Omental fat pad (tissue), 4 donors: ENCODE measurements around the gene SMCP. TPM values are rescaled to one million over a fixed set of nuclear protein-coding genes. Genes with fewer than 3 reads are reported as not detected.

Experiments
- ATAC-seq: fragments of 150-250 bp; one replicate; pipeline ENCODE4 v1.9.1; 2016; ENCODE audit warnings: mild to moderate bottlenecking, moderate library complexity; ENCODE audit not compliant: low FRiP score
- DNase-seq: peaks from one replicate; pipeline ENCODE4 v3.0.0-alpha.2; 2019; ENCODE audit warnings: low spot score
- total RNA-seq, 4 donors: library from RNA; depleted of rRNA; stranded (reverse); fragments of >200 nt; gene quantifications; one replicate each; pipeline ENCODE4 v1.1.0, GENCODE V29; 2016
- TF ChIP-seq, protein P1 (sequence below), 3 donors: fragments of 450-650 bp; IDR thresholded peaks; one replicate each; pipeline ENCODE4 v1.5.1; 2016 to 2017; ENCODE audit warnings: antibody characterized with exemption in 3 of 3, mild to moderate bottlenecking in 3 of 3, moderate library complexity in 2 of 3

SMCP gene
- total RNA-seq, 4 donors from 2014 or later, result not detected

DNA sequence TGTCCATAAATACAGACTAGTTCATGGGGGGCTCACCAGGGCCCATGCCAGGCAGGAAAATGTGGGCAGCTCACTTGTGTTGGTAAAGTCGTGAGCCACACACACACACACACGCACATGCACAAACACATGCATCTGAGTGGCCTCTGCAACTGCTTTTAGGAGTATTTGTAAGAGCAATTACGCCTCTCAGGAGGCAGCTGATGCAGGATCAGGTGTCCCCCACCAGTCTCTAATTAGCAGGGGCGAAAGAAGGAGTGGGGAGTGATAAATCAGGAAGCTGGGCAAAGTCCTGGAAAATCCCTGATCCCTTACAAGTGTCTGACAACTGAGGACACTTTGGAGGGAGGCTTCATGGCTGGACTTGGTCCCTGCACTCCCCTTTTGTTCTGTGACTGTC is 24.5 kb downstream of the SMCP start:
- TF ChIP-seq, protein P1, sequence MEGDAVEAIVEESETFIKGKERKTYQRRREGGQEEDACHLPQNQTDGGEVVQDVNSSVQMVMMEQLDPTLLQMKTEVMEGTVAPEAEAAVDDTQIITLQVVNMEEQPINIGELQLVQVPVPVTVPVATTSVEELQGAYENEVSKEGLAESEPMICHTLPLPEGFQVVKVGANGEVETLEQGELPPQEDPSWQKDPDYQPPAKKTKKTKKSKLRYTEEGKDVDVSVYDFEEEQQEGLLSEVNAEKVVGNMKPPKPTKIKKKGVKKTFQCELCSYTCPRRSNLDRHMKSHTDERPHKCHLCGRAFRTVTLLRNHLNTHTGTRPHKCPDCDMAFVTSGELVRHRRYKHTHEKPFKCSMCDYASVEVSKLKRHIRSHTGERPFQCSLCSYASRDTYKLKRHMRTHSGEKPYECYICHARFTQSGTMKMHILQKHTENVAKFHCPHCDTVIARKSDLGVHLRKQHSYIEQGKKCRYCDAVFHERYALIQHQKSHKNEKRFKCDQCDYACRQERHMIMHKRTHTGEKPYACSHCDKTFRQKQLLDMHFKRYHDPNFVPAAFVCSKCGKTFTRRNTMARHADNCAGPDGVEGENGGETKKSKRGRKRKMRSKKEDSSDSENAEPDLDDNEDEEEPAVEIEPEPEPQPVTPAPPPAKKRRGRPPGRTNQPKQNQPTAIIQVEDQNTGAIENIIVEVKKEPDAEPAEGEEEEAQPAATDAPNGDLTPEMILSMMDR (IDR thresholded peaks at IDR 0.05), result no peak
- ATAC-seq, result no peak
- DNase-seq, result no peak

DNA sequence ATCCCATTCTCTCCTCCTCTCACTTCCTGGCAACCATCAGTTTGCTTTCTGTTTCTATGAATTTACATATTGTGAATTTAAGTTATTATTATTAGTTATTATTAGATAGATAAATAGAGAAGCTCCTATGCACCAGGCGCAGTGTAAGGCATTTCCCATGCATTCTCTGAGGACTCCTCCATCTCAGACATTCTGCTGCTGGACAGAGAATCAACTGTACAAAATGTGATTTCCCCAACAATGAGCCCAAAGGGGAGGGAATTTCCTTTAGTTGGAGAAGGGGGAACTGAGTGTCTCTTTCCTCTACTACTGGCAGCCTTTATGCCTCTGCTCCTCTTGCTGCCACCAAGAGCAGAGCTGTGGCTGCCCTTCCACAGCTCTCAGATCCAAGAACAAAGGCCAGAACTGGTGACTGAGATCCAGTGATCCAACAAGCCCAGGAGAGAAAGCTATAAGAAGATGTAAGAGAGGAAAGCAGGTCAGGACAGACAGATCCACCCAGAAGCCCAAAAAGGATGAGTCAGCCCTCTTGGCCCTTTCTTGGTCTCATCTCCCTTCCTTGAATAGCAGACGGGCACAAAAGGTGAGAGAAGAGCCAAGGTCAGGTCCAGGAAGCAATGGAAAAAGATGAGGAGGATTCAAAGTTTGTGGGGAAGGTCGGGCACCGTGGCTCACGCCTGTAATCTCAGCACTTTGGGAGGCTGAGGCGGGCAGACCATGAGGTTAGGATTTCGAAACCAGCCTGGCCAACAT is 26.7 kb downstream of the SMCP start:
- no peak for DNase-seq
- TF ChIP-seq, protein P1 (IDR thresholded peaks at IDR 0.05), result no peak

DNA sequence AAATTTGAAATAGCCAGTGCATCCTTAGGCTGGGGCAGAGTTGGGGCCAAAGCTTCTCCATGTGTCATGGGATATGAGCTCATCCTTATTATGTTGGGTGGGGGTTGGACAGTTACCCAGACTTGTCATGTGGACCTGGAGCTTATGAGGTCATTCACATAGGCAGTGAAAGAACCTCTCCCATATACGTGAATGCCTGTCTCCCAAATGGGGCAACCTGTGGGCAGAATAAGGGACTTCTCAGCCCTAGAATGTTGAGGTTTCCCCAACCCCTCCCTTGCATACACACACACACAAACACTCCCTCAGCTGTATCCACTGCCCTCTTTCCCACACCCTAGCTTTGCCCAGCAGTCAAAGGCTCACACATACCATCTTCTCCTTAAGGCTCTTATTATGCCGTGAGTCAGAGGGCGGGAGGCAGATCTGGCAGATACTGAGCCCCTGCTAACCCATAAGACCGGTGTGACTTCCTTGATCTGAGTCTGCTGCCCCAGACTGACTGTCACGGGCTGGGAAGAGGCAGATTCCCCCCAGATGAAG is 28.0 kb downstream of the SMCP start:
- DNase-seq (no peak), ATAC-seq (no peak)
- TF ChIP-seq, protein P1 (IDR thresholded peaks at IDR 0.05), result no peak

More for the DNA sequence above, 26.7 kb downstream of the SMCP start:
- ATAC-seq, result no peak

DNA sequence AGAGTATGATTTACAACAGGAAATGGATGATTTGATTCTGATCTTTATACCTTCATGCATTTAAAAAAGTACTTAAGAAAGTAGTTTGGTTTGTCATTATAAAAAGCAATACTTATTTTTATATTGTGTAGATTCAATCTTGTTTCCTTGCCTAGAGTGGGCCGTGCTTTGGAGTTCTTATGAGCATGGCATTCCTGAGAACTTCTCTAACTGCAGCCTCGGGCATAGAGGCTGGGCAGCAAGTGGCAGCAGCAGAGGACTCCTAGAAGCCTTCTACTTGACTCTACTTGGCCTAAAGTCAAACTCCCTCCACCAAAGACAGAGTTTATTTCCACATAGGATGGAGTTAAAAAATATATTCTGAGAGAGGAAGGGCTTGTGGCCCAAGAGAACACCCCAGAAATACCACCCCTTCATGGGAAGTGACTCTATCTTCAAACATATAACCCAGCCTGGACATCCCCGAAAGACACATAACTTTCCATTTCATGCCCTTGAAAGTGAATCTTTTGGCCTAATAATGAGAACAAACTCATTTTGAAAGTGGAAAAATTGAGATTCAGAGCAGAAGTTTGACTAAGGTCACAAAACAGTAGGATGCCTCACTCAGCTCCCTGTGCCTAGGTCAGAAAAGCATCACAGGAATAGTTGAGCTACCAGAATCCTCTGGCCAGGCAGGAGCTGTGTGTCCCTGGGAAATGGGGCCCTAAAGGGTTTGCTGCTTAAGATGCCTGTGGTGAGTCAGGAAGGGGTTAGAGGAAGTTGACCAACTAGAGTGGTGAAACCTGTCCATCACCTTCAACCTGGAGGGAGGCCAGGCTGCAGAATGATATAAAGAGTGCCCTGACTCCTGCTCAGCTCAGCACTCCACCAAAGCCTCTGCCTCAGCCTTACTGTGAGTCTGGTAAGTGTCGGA is 29.8 kb downstream of the SMCP start, which contains the start of gene IVL:
Gene IVL (plus strand): TSS at position 861 of the 916 bp plus-strand sequence. CDS start 1,252 bp downstream, outside the sequence.
- ATAC-seq, result no peak
- TF ChIP-seq, protein P1 (IDR thresholded peaks at IDR 0.05), result no peak
- DNase-seq, result no peak

DNA sequence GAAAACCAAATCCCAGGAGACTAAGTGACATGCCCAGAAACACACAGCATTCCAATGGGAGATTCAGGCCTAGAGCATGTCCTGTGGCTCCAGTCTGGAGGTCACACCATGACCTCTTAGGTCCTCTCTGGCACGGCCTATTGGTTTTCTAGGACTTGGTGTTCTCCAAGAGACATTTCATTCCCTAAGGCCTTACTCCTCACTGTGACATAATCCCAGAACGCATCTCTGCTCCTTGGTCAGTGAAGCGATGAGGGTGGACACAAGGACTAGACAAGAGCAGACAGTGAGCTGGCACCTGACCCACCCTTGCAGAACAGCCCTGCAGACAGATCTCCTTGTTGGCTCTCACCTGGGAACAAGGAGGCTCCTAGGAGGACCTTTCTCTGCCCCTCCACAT is 31.1 kb downstream of the SMCP start:
- TF ChIP-seq, protein P1 (IDR thresholded peaks at IDR 0.05), result no peak
- DNase-seq, result no peak
- ATAC-seq, result no peak

DNA sequence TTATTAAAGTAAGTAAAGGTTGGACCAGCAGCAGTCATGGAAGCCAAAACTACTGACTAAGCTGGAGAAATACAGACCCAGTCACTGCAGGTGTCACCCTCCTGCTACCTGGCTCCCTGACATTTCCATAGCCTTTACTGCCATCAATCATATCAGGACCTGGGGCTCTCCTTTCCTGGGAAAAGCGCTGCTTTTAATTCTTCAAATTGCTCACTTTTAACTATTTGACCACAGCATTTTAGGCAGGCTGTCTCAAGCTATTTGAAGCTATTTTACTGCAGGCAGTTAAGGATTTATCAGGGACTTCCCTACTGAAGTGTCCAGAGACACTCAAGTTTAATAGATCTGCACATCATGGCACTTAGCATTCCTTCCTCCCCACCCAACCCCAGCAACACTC is 34.3 kb downstream of the SMCP start:
- TF ChIP-seq, protein P1 (IDR thresholded peaks at IDR 0.05), result no peak
- DNase-seq (no peak), ATAC-seq (no peak)
